NCI-H345 treated with DMSO at 0.1 percent for 48 hours (cell line): ENCODE data around the gene VWA5B2.
A peak's percentile ranks its signal among the peaks of the same experiment; 100 is the strongest.

ENCODE experiments used
- DNase-seq: peaks from one replicate; lab custom pipeline; 2025; ENCODE audit not compliant: unreplicated experiment; lab: John Stamatoyannopoulos, UW

Gene VWA5B2

GRCh38 chr3:184223946-184224345, 5.4 kb upstream of the VWA5B2 start:
- no peak for DNase-seq

GRCh38 chr3:184227481-184227935, 1.9 kb upstream of the VWA5B2 start:
- peak; percentile 58 for DNase-seq

GRCh38 chr3:184228376-184229137, 828 bp upstream of the VWA5B2 start:
- no peak for DNase-seq

- DNase-seq = peak; percentile 51
Observed at GRCh38 chr3:184230081-184230602, 757 bp downstream of the VWA5B2 start.

- no peak for DNase-seq
Observed at GRCh38 chr3:184230603-184231528, 1.5 kb downstream of the VWA5B2 start.

GRCh38 chr3:184231671-184232070, 2.3 kb downstream of the VWA5B2 start:
- DNase-seq = no peak

- DNase-seq = no peak
Observed at GRCh38 chr3:184233127-184233843, 3.9 kb downstream of the VWA5B2 start.

- DNase-seq = no peak
Observed at GRCh38 chr3:184234224-184234623, 4.8 kb downstream of the VWA5B2 start.

- no peak for DNase-seq
Observed at GRCh38 chr3:184234671-184235380, 5.4 kb downstream of the VWA5B2 start.

GRCh38 chr3:184235381-184236032, 6.1 kb downstream of the VWA5B2 start:
- peak; percentile 31 for DNase-seq

GRCh38 chr3:184236033-184236410, 6.6 kb downstream of the VWA5B2 start:
- DNase-seq = no peak

- no peak for DNase-seq
Observed at GRCh38 chr3:184236636-184237035, 7.3 kb downstream of the VWA5B2 start.

- no peak for DNase-seq
Observed at GRCh38 chr3:184237211-184237610, 7.8 kb downstream of the VWA5B2 start.

GRCh38 chr3:184237807-184238206, 8.4 kb downstream of the VWA5B2 start:
- DNase-seq = no peak

GRCh38 chr3:184238246-184238818, 8.9 kb downstream of the VWA5B2 start:
- no peak for DNase-seq

- no peak for DNase-seq
Observed at GRCh38 chr3:184239221-184239620, 9.8 kb downstream of the VWA5B2 start.

GRCh38 chr3:184239708-184240107, 10.3 kb downstream of the VWA5B2 start:
- DNase-seq = no peak

- DNase-seq = no peak
Observed at GRCh38 chr3:184240384-184241140, 11.2 kb downstream of the VWA5B2 start.

GRCh38 chr3:184241141-184241446, 11.7 kb downstream of the VWA5B2 start:
- DNase-seq = no peak
